Measurements from ENCODE around the gene ZNF207.

DNA sequence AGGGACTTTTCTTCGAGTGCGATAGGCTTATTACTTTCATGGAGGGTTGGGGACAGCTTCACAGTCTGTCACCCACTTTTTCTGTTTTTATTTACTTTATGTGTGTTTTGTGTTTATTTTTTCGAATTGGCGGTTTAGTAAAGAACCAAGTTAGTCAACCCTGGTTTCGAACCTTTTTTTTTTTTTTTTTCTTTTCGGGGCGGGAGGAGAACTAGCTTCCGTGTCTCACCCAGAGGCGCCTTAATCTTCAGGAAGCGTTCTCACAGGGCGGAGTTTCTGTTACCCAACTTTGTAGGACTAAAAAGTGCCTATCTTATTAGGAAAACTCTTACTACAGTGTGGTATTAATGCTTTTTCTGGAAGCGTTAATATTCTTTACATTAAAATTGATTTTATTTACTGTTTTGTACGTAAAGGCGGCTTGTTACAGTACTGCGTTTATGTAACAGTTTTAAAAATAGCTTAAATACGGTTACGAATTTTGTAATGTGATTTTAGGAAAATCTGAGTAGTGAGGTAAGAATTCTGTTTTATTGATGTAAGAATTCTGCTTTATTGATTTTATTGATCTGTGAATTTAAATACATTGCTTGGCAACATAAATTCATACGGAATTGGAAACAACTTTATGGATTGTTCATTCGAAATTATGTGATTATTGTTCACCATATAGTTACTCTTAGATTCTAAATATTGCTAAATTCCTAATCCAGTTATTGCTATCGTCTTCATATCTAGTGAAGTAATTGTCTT, 885 bp downstream of the ZNF207 start:
- no peak for TF ChIP-seq RAD21 (conservative IDR thresholded peaks at IDR 0.05 in 1 of 2, IDR thresholded peaks at IDR 0.05 in 1 of 2)
- TF ChIP-seq, protein P1, sequence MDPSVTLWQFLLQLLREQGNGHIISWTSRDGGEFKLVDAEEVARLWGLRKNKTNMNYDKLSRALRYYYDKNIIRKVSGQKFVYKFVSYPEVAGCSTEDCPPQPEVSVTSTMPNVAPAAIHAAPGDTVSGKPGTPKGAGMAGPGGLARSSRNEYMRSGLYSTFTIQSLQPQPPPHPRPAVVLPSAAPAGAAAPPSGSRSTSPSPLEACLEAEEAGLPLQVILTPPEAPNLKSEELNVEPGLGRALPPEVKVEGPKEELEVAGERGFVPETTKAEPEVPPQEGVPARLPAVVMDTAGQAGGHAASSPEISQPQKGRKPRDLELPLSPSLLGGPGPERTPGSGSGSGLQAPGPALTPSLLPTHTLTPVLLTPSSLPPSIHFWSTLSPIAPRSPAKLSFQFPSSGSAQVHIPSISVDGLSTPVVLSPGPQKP (IDR thresholded peaks at IDR 0.05; ENCODE audit: low read depth, low read length): no peak
- no peak for TF ChIP-seq JUNB (IDR thresholded peaks at IDR 0.05)
- no peak for TF ChIP-seq HDAC2 (IDR thresholded peaks at IDR 0.05)
- TF ChIP-seq, protein P2, sequence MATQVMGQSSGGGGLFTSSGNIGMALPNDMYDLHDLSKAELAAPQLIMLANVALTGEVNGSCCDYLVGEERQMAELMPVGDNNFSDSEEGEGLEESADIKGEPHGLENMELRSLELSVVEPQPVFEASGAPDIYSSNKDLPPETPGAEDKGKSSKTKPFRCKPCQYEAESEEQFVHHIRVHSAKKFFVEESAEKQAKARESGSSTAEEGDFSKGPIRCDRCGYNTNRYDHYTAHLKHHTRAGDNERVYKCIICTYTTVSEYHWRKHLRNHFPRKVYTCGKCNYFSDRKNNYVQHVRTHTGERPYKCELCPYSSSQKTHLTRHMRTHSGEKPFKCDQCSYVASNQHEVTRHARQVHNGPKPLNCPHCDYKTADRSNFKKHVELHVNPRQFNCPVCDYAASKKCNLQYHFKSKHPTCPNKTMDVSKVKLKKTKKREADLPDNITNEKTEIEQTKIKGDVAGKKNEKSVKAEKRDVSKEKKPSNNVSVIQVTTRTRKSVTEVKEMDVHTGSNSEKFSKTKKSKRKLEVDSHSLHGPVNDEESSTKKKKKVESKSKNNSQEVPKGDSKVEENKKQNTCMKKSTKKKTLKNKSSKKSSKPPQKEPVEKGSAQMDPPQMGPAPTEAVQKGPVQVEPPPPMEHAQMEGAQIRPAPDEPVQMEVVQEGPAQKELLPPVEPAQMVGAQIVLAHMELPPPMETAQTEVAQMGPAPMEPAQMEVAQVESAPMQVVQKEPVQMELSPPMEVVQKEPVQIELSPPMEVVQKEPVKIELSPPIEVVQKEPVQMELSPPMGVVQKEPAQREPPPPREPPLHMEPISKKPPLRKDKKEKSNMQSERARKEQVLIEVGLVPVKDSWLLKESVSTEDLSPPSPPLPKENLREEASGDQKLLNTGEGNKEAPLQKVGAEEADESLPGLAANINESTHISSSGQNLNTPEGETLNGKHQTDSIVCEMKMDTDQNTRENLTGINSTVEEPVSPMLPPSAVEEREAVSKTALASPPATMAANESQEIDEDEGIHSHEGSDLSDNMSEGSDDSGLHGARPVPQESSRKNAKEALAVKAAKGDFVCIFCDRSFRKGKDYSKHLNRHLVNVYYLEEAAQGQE (IDR thresholded peaks at IDR 0.05): no peak
- no peak for TF ChIP-seq NR3C1 (IDR thresholded peaks at IDR 0.05)
- TF ChIP-seq RNF2 (IDR thresholded peaks at IDR 0.05; ENCODE audit: borderline replicate concordance, low read depth): no peak
- TF ChIP-seq, protein P3, sequence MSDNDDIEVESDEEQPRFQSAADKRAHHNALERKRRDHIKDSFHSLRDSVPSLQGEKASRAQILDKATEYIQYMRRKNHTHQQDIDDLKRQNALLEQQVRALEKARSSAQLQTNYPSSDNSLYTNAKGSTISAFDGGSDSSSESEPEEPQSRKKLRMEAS (IDR thresholded peaks at IDR 0.05): no peak
